ENCODE results near the gene TMEM231. TPM values are rescaled to one million over a fixed set of nuclear protein-coding genes. Genes with fewer than 3 reads are reported as not detected.

Gene TMEM231
- total RNA-seq, result 10 to 100 TPM in 1 of 2 donors, 1 to 10 TPM in 1; 8.2 to 16.0 TPM
- 10 to 100 TPM; 18.3 to 25.8 (median 24.2) TPM for polyA plus RNA-seq (ENCODE audit: insufficient read length in 6 of 6)
- long read RNA-seq, donor 1, full-length matches to known transcripts, result 9 of 9 reads
- long read RNA-seq, donor 1, partial matches to known transcripts, result 0 of 9 reads
- long read RNA-seq, donor 1, other reads (novel, unspliced or antisense), result 0 of 9 reads
- long read RNA-seq, donor 2, full-length matches to known transcripts, result 4 of 4 reads
- long read RNA-seq, donor 2, partial matches to known transcripts, result 0 of 4 reads
- long read RNA-seq, donor 2, other reads (novel, unspliced or antisense), result 0 of 4 reads
- long read RNA-seq, donor 3, full-length matches to known transcripts, result 5 of 5 reads
- long read RNA-seq, donor 3, partial matches to known transcripts, result 0 of 5 reads
- long read RNA-seq, donor 3, other reads (novel, unspliced or antisense), result 0 of 5 reads
- long read RNA-seq, donor 4, full-length matches to known transcripts, result 4 of 4 reads
- long read RNA-seq, donor 4, partial matches to known transcripts, result 0 of 4 reads
- long read RNA-seq, donor 4, other reads (novel, unspliced or antisense), result 0 of 4 reads
- long read RNA-seq, donor 5, full-length matches to known transcripts, result 9 of 9 reads
- long read RNA-seq, donor 5, partial matches to known transcripts, result 0 of 9 reads
- long read RNA-seq, donor 5, other reads (novel, unspliced or antisense), result 0 of 9 reads
- long read RNA-seq, donor 6, full-length matches to known transcripts, result 3 of 3 reads
- long read RNA-seq, donor 6, partial matches to known transcripts, result 0 of 3 reads
- long read RNA-seq, donor 6, other reads (novel, unspliced or antisense), result 0 of 3 reads
- long read RNA-seq, donor 7, full-length matches to known transcripts, result 3 of 3 reads
- long read RNA-seq, donor 7, partial matches to known transcripts, result 0 of 3 reads
- long read RNA-seq, donor 7, other reads (novel, unspliced or antisense), result 0 of 3 reads
- long read RNA-seq, donor 8, full-length matches to known transcripts, result 5 of 5 reads
- long read RNA-seq, donor 8, partial matches to known transcripts, result 0 of 5 reads
- long read RNA-seq, donor 8, other reads (novel, unspliced or antisense), result 0 of 5 reads
- long read RNA-seq, donor 9, partial matches to known transcripts, result 0 of 1 reads
- long read RNA-seq, donor 9, other reads (novel, unspliced or antisense), result 0 of 1 reads
- long read RNA-seq, donor 10, full-length matches to known transcripts, result 3 of 9 reads
- long read RNA-seq, donor 10, partial matches to known transcripts, result 5 of 9 reads
- long read RNA-seq, donor 10, other reads (novel, unspliced or antisense), result 1 of 9 reads
- long read RNA-seq, donor 11, result 0 reads
- long read RNA-seq, donor 12, full-length matches to known transcripts, result 5 of 5 reads
- long read RNA-seq, donor 12, partial matches to known transcripts, result 0 of 5 reads
- long read RNA-seq, donor 12, other reads (novel, unspliced or antisense), result 0 of 5 reads

GRCh38 chr16:75555707-75556430, at the start of gene TMEM231:
TSS of gene TMEM231 (minus strand) at chr16:75556252. CDS start at chr16:75556209, 43 bp downstream.
- peak; percentile 97 for ATAC-seq
- intact Hi-C loops (cut with DNase I), result no loop called here

GRCh38 chr16:75603241-75603640, 47.2 kb upstream of the TMEM231 start:
- TF ChIP-seq, protein P1, sequence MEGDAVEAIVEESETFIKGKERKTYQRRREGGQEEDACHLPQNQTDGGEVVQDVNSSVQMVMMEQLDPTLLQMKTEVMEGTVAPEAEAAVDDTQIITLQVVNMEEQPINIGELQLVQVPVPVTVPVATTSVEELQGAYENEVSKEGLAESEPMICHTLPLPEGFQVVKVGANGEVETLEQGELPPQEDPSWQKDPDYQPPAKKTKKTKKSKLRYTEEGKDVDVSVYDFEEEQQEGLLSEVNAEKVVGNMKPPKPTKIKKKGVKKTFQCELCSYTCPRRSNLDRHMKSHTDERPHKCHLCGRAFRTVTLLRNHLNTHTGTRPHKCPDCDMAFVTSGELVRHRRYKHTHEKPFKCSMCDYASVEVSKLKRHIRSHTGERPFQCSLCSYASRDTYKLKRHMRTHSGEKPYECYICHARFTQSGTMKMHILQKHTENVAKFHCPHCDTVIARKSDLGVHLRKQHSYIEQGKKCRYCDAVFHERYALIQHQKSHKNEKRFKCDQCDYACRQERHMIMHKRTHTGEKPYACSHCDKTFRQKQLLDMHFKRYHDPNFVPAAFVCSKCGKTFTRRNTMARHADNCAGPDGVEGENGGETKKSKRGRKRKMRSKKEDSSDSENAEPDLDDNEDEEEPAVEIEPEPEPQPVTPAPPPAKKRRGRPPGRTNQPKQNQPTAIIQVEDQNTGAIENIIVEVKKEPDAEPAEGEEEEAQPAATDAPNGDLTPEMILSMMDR (IDR thresholded peaks at IDR 0.05), result no peak
- H3K36me3 ChIP-seq, result peaks cover 3 to 94% of the 10 kb centered on the region in 2 donors
- intact Hi-C loops (cut with DNase I), result no loop called here

More at GRCh38 chr16:75555707-75556430, at the start of gene TMEM231:
- peak within 1 kb of the TSS; percentile 86 to 92 for H3K4me3 ChIP-seq
- TF ChIP-seq, protein P1 (IDR thresholded peaks at IDR 0.05), result no peak
- H3K27me3 ChIP-seq, result peaks cover 0 to 6% of the 10 kb centered on the region in 2 donors
- H3K4me1 ChIP-seq, result peaks cover 0 to 19% of the 10 kb centered on the region in 2 donors
- DNase-seq, result peak; percentile 91 to 98 (median 97)
- H3K27ac ChIP-seq, result peak within 1 kb of the TSS; percentile 77 to 78
- no peaks in the 10 kb centered on the region for H3K9me3 ChIP-seq
- no peaks in the 10 kb centered on the region for H3K36me3 ChIP-seq

DNA sequence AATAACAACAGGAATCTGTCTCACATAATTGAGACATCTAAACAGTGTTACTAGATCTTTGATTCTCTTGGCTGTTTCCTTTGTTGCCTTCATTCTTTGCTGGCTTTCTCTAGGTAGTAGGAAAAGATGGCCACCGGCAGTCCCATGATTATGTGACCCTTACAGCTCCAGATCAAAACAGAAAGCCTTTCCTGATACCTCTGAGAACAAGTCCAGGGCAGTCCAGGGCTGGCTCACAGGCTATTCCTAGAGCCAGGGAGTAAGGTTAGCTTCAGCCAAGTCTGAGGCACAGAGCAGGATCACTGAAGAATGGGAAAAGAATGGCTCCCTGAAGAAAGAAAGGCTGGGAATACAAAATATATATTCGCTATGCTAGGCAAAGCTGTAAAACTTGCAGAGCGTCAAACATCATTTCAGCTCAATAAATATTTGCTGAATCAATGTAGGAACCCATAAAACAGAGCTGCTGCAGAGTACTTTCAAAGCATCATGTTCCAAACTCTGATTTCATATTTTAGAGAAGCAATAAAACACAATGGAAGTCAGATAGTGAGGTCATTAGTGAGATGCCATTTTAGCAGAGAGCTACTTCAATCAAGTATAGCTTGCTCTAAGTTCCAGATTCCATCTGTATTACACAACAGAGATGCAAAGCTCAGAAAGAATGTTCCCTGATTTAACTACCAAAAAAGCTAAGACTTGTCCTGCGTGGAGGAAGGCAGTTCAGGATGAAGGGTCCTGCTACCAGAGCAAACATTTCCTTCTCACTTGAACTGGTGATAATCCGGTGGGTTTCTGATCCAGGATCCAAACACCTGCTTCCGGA, 43.6 kb upstream of the TMEM231 start:
- H3K36me3 ChIP-seq, result peaks cover 3 to 83% of the 10 kb centered on the region in 2 donors

More at GRCh38 chr16:75603241-75603640, 47.2 kb upstream of the TMEM231 start:
- Histone ChIP-seq H3K4me3 (no peak overlapping the region), H3K27ac (no peak overlapping the region), H3K4me1 (no peaks in the 10 kb centered on the region), H3K9me3 (peaks cover 0 to 7% of the 10 kb centered on the region in 2 donors), H3K27me3 (no peaks in the 10 kb centered on the region)
- no peak for ATAC-seq
- no peak for DNase-seq

More for the DNA sequence above, 43.6 kb upstream of the TMEM231 start:
- ATAC-seq, result no peak
- H3K9me3 ChIP-seq, result peaks cover 0 to 7% of the 10 kb centered on the region in 2 donors
- intact Hi-C loops (cut with DNase I), result no loop called here
- no peak overlapping the region for H3K4me3 ChIP-seq
- TF ChIP-seq, protein P1 (IDR thresholded peaks at IDR 0.05), result no peak
- no peaks in the 10 kb centered on the region for H3K4me1 ChIP-seq
- H3K27me3 ChIP-seq, result no peaks in the 10 kb centered on the region
- no peak for DNase-seq
- no peak overlapping the region for H3K27ac ChIP-seq
